ENCODE results near the gene NUAK1. TPM values are rescaled to one million over a fixed set of nuclear protein-coding genes. Genes with fewer than 3 reads are reported as not detected.

NUAK1 gene
- total RNA-seq, 2 donors from 2014 or later, result 14.0 to 16.8 TPM

GRCh38 chr12:106174876-106175275, 36.1 kb upstream of the NUAK1 start:
- no peaks in the 10 kb centered on the region for H3K27me3 ChIP-seq (ENCODE audit: control insufficient read depth, insufficient read depth, low read length, poor library complexity, severe bottlenecking)
- H3K27ac ChIP-seq (ENCODE audit: low read depth, low read length), result no peak overlapping the region
- H3K4me3 ChIP-seq (ENCODE audit: low read length), result no peak overlapping the region
- no peaks in the 10 kb centered on the region for H3K36me3 Mint-ChIP-seq (ENCODE audit: low read depth)
- H3K4me3 Mint-ChIP-seq, result no peak overlapping the region
- H3K4me1 Mint-ChIP-seq, result peaks cover 12% of the 10 kb centered on the region
- DNase-seq, result no peak
- H3K9me3 Mint-ChIP-seq, result no peaks in the 10 kb centered on the region
- 92 to 95% methylated on average over 4 to 5 of the region's 5 CpGs for WGBS, 2 experiments (ENCODE audit: insufficient coverage in 1 of 2, insufficient read length in 1 of 2)
- H3K27ac Mint-ChIP-seq, result no peak overlapping the region
- H3K9ac ChIP-seq (ENCODE audit: extremely low read depth, low read length, poor library complexity, severe bottlenecking), result no peak overlapping the region
- H3K27me3 Mint-ChIP-seq (ENCODE audit: insufficient read depth), result peaks cover 2% of the 10 kb centered on the region
- no peaks in the 10 kb centered on the region for H3K9me3 ChIP-seq (ENCODE audit: control insufficient read depth, low read length)
- TF ChIP-seq, protein P1, sequence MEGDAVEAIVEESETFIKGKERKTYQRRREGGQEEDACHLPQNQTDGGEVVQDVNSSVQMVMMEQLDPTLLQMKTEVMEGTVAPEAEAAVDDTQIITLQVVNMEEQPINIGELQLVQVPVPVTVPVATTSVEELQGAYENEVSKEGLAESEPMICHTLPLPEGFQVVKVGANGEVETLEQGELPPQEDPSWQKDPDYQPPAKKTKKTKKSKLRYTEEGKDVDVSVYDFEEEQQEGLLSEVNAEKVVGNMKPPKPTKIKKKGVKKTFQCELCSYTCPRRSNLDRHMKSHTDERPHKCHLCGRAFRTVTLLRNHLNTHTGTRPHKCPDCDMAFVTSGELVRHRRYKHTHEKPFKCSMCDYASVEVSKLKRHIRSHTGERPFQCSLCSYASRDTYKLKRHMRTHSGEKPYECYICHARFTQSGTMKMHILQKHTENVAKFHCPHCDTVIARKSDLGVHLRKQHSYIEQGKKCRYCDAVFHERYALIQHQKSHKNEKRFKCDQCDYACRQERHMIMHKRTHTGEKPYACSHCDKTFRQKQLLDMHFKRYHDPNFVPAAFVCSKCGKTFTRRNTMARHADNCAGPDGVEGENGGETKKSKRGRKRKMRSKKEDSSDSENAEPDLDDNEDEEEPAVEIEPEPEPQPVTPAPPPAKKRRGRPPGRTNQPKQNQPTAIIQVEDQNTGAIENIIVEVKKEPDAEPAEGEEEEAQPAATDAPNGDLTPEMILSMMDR (conservative IDR thresholded peaks at IDR 0.05), result no peak
- no peaks in the 10 kb centered on the region for H3K36me3 ChIP-seq (ENCODE audit: control insufficient read depth, insufficient read depth, low read length)
- H3K4me1 ChIP-seq (ENCODE audit: control insufficient read depth, insufficient read depth, low read length), result no peaks in the 10 kb centered on the region

GRCh38 chr12:106173442-106173841, 34.7 kb upstream of the NUAK1 start:
- no peaks in the 10 kb centered on the region for H3K36me3 ChIP-seq (ENCODE audit: control insufficient read depth, insufficient read depth, low read length)
- H3K9ac ChIP-seq (ENCODE audit: extremely low read depth, low read length, poor library complexity, severe bottlenecking), result no peak overlapping the region
- DNase-seq, result no peak
- Mint-ChIP-seq H3K27ac (no peak overlapping the region), H3K4me3 (no peak overlapping the region), H3K36me3 (ENCODE audit: low read depth) (no peaks in the 10 kb centered on the region), H3K27me3 (ENCODE audit: insufficient read depth) (peaks cover 2% of the 10 kb centered on the region), H3K9me3 (peaks cover 4% of the 10 kb centered on the region), H3K4me1 (peaks cover 3% of the 10 kb centered on the region)
- TF ChIP-seq, protein P1 (conservative IDR thresholded peaks at IDR 0.05), result no peak
- H3K4me1 ChIP-seq (ENCODE audit: control insufficient read depth, insufficient read depth, low read length), result no peaks in the 10 kb centered on the region
- no peaks in the 10 kb centered on the region for H3K27me3 ChIP-seq (ENCODE audit: control insufficient read depth, insufficient read depth, low read length, poor library complexity, severe bottlenecking)
- H3K9me3 ChIP-seq (ENCODE audit: control insufficient read depth, low read length), result no peaks in the 10 kb centered on the region
- no peak overlapping the region for H3K4me3 ChIP-seq (ENCODE audit: low read length)
- H3K27ac ChIP-seq (ENCODE audit: low read depth, low read length), result no peak overlapping the region
- 100% methylated on average over 1 of the region's 1 CpG; no CpG with 5 or more reads in 1 of the 2 experiments for WGBS, 2 experiments (ENCODE audit: insufficient coverage in 1 of 2, insufficient read length in 1 of 2)

DNA sequence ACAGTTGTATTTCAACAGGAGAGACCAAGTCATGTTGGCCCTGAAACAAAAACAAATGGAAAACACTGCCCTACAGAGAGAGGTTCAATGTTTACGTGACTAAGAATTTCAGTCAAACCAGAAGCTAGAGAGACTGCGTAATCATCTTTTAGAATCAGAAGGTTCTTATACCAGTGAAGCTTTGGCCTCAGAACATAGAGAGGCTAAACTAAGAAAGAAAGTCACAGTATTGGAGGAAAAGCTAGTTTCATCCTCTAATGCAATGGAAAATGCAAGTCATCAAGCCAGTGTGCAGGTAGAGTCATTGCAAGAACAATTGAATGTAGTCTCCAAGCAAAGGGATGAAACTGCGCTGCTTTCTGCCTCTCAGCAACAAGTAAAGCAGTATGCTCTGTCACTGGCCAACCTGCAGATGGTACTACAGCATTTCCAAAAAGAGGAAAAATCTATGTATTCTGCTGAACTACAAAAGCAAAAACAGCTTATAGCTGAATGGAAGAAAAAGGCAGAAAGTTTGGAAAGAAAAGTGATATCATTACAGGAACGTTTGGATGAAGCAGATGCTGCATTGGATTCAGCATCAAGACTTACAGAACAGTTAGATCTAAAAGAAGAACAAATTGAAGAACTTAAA, 32.5 kb upstream of the NUAK1 start:
- H3K4me1 ChIP-seq (ENCODE audit: control insufficient read depth, insufficient read depth, low read length), result no peaks in the 10 kb centered on the region
- Mint-ChIP-seq H3K27me3 (ENCODE audit: insufficient read depth) (peaks cover 6% of the 10 kb centered on the region), H3K27ac (no peak overlapping the region), H3K9me3 (peaks cover 16% of the 10 kb centered on the region), H3K4me3 (no peak overlapping the region), H3K4me1 (no peaks in the 10 kb centered on the region), H3K36me3 (ENCODE audit: low read depth) (no peaks in the 10 kb centered on the region)
- no peak overlapping the region for H3K9ac ChIP-seq (ENCODE audit: extremely low read depth, low read length, poor library complexity, severe bottlenecking)
- H3K27ac ChIP-seq (ENCODE audit: low read depth, low read length), result no peak overlapping the region
- no peak overlapping the region for H3K4me3 ChIP-seq (ENCODE audit: low read length)
- no peaks in the 10 kb centered on the region for H3K36me3 ChIP-seq (ENCODE audit: control insufficient read depth, insufficient read depth, low read length)
- WGBS, 2 experiments (ENCODE audit: insufficient coverage in 1 of 2, insufficient read length in 1 of 2), result 82 to 96% methylated on average over 4 of the region's 4 CpGs
- no peaks in the 10 kb centered on the region for H3K9me3 ChIP-seq (ENCODE audit: control insufficient read depth, low read length)
- H3K27me3 ChIP-seq (ENCODE audit: control insufficient read depth, insufficient read depth, low read length, poor library complexity, severe bottlenecking), result no peaks in the 10 kb centered on the region
- peak; percentile 29 for DNase-seq
- TF ChIP-seq, protein P1 (conservative IDR thresholded peaks at IDR 0.05), result peak; percentile 21

All from endodermal cell (in vitro differentiated cells).